ENCODE results near the gene RAPGEF1.
"Not testable (repeated sequence)": the region's sequence is repeated elsewhere in the genome, so short reads cannot be mapped to it uniquely, and the experiment has no call there.

DNA sequence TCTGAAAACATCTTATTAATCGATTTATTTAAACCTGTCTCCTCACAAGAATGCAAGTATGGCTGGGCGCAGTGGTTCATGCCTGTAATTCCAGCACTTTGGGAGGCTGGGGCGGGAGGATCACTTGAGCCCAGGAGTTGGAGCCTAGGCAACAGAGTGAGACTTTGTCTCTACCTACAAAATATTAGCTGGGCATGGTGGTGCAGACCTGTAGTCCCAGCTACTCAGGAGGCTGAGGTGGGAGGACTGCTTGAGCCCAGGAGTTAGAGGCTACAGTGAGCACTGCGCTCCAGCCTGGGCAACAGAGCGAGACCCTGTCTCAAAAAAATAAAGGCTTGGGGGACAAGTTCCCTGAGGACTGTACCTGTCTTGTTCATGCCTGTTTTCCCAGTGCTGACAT lies 85.5 kb downstream of the RAPGEF1 start:
- not testable (repeated sequence) for TF ChIP-seq EZH2 (IDR thresholded peaks at IDR 0.05); POLR2AphosphoS5 (IDR thresholded peaks at IDR 0.05; ENCODE audit: borderline replicate concordance, low read depth, low read length); FOXP2 (optimal IDR thresholded peaks at IDR 0.05; ENCODE audit: control extremely low read depth, extremely low read length, insufficient read depth)

All from SK-N-MC (cell line).